ENCODE results near the gene LEMD1.

- TF ChIP-seq CTCF (IDR thresholded peaks at IDR 0.05) (no peak), POLR2AphosphoS5 (IDR thresholded peaks at IDR 0.05) (no peak)
Observed at GRCh38 chr1:205432116-205432515, 10.3 kb upstream of the LEMD1 start.

Measured in suprapubic skin (tissue), 3 donors.